HCT116 (cell line): Measurements from ENCODE around the gene ZNF319. TPM values are rescaled to one million over a fixed set of nuclear protein-coding genes. Genes with fewer than 3 reads are reported as not detected.

Source experiments
- ATAC-seq: fragments of 200-7000 bp; cut with Tn5 transposase; 2 replicates; pipeline ENCODE4 v1.9.1; 2020; ENCODE audit warnings: mild to moderate bottlenecking, moderate library complexity
- BruUV-seq: library from RNA; stranded (reverse); fragments of 400-500 nt; replicated peaks from 2 replicates; lab custom pipeline; 2021; lab: Mats Ljungman, UMichigan
- CTCF ChIA-PET: fragments of 300-600 bp; sonication (Branson Sonifier 250); formaldehyde crosslinking; loops from one replicate; lab custom pipeline; 2021; ENCODE audit warnings: antibody characterized with exemption; lab: Charles Lee
- POLR2A ChIA-PET: fragments of 300-600, 350-600 bp; sonication (Branson Sonifier 250); formaldehyde crosslinking; loops from one replicate; lab custom pipeline; 2021; ENCODE audit warnings: antibody characterized with exemption; lab: Charles Lee
- RAD21 ChIA-PET, 2 experiments: fragments of 300-600 bp; sonication (Branson Sonifier 250); formaldehyde crosslinking; loops; one replicate each; lab custom pipeline; 2023; ENCODE audit warnings: low total read pairs in 2 of 2; ENCODE audit not compliant: uncharacterized antibody in 2 of 2, unreplicated experiment in 2 of 2, low non-redundant PET in 1 of 2; lab: Charles Lee
- DNase-seq: peaks from one replicate; pipeline ENCODE4 v3.0.0-alpha.2; 2010; ENCODE audit warnings: low read depth, low spot score
- H2AFZ ChIP-seq: fragments of 200-600 bp; shearing (Covaris generic), sonication (generic); 2 replicates; pipeline ENCODE4 v1.6.1; 2017; ENCODE audit warnings: low read depth, mixed run types, mixed read lengths, antibody characterized with exemption, low read length; ENCODE audit not compliant: poor library complexity, severe bottlenecking
- H3K27ac ChIP-seq: 2 replicates; pipeline ENCODE4 v1.5.1; 2012; ENCODE audit warnings: low read depth, low read length
- H3K27me3 ChIP-seq: fragments of 200-600 bp; sonication (generic); 2 replicates; pipeline ENCODE4 v1.6.1; 2016; ENCODE audit warnings: mixed run types, low read length, mixed read lengths; ENCODE audit not compliant: insufficient read depth
- H3K36me3 ChIP-seq, 2 experiments: fragments of 200-500 bp in 1 of 2; fragments of 200-600 bp in 1 of 2; sonication (Bioruptor generic) in 1 of 2; sonication (generic) in 1 of 2; 2 replicates each; pipeline versions ENCODE4 v1.5.1 to v1.6.1; 2014 to 2016; ENCODE audit warnings: low read length in 2 of 2, inconsistent platforms in 1 of 2, mixed read lengths in 1 of 2, mixed run types in 1 of 2; ENCODE audit not compliant: insufficient read depth in 2 of 2, control insufficient read depth in 1 of 2
- H3K4me1 ChIP-seq, 2 experiments: fragments of 200-600 bp in 1 of 2; sonication (generic) in 1 of 2; 2 replicates each; pipeline versions ENCODE4 v1.5.1 to v1.6.1; 2012 to 2017; ENCODE audit warnings: low read length in 2 of 2, inconsistent platforms in 1 of 2, mild to moderate bottlenecking in 1 of 2, mixed read lengths in 1 of 2, mixed run types in 1 of 2, moderate library complexity in 1 of 2; ENCODE audit not compliant: insufficient read depth in 2 of 2, control insufficient read depth in 1 of 2
- H3K4me2 ChIP-seq: fragments of 200-600 bp; sonication (generic); 2 replicates; pipeline ENCODE4 v1.6.1; 2017; ENCODE audit warnings: mixed run types, low read length, mixed read lengths
- H3K4me3 ChIP-seq, 2 experiments: fragments of 200-600 bp in 1 of 2; sonication (generic) in 1 of 2; replicated peaks in 1 of 2; 2 replicates each; pipeline ENCODE4 v1.5.1; 2011 to 2016; ENCODE audit warnings: low read length in 2 of 2, control low read depth in 1 of 2, low read depth in 1 of 2, mild to moderate bottlenecking in 1 of 2, mixed read lengths in 1 of 2, mixed run types in 1 of 2
- H3K79me2 ChIP-seq: fragments of 200-600 bp; sonication (generic); 2 replicates; pipeline ENCODE4 v1.6.1; 2017; ENCODE audit warnings: mild to moderate bottlenecking, mixed run types, low read length, moderate library complexity, mixed read lengths; ENCODE audit not compliant: insufficient read depth
- H3K9ac ChIP-seq: fragments of 200-600 bp; sonication (generic); 2 replicates; pipeline ENCODE4 v1.6.1; 2016; ENCODE audit warnings: low read length, mixed read lengths
- H3K9me2 ChIP-seq: fragments of 200-600 bp; sonication (generic), shearing (Covaris generic); 2 replicates; pipeline ENCODE4 v1.6.1; 2017; ENCODE audit warnings: mixed run types, mild to moderate bottlenecking, moderate library complexity; ENCODE audit not compliant: insufficient read depth
- H3K9me3 ChIP-seq, 2 experiments: fragments of 200-500 bp in 1 of 2; fragments of 200-600 bp in 1 of 2; sonication (Bioruptor generic) in 1 of 2; sonication (generic) in 1 of 2; 2 replicates each; pipeline ENCODE4 v1.6.1; 2014 to 2017; ENCODE audit warnings: low read length in 2 of 2, mixed read lengths in 2 of 2, inconsistent platforms in 1 of 2, low read depth in 1 of 2, mild to moderate bottlenecking in 1 of 2, mixed run types in 1 of 2, moderate library complexity in 1 of 2; ENCODE audit not compliant: control insufficient read depth in 1 of 2, insufficient read depth in 1 of 2
- H4K20me1 ChIP-seq: fragments of 200-600 bp; sonication (generic), shearing (Covaris generic); 2 replicates; pipeline ENCODE4 v1.6.1; 2017; ENCODE audit warnings: mixed run types, mild to moderate bottlenecking, moderate library complexity; ENCODE audit not compliant: insufficient read depth
- CEBPB ChIP-seq: IDR thresholded peaks from 2 replicates; pipeline ENCODE4 v1.6.1; 2012; ENCODE audit warnings: low read depth
- EGR1 ChIP-seq: IDR thresholded peaks from 2 replicates; pipeline ENCODE4 v1.6.1; 2012; ENCODE audit warnings: low read depth
- EZH2 ChIP-seq: fragments of 200-600 bp; sonication (generic); IDR thresholded peaks from 2 replicates; pipeline ENCODE4 v1.6.1; 2017; ENCODE audit warnings: antibody characterized with exemption, mixed run types
- JUND ChIP-seq: IDR thresholded peaks from 2 replicates; pipeline ENCODE4 v1.6.1; 2012
- RAD21 ChIP-seq: IDR thresholded peaks from 2 replicates; pipeline ENCODE4 v1.6.1; 2012; ENCODE audit warnings: low read depth, mild to moderate bottlenecking
- TCF7L2 ChIP-seq: IDR thresholded peaks from 2 replicates; pipeline ENCODE4 v1.7.0; 2011; ENCODE audit warnings: borderline replicate concordance, inconsistent platforms; ENCODE audit not compliant: insufficient read depth, insufficient read length; ENCODE audit errors: extremely low read depth
- ZNF274 ChIP-seq: fragments of 200-500 bp; sonication (Bioruptor generic); IDR thresholded peaks from 2 replicates; pipeline ENCODE4 v1.6.1; 2014; ENCODE audit warnings: mild to moderate bottlenecking, low read depth, low read length, inconsistent platforms
- intact Hi-C: fragments of 100-400 bp; cut with micrococcal nuclease; formaldehyde crosslinking; loops from 2 replicates; pipeline ENCODE4 v1.10.0; 2022
- total RNA-seq: library from RNA; stranded (reverse); gene quantifications from one replicate; pipeline ENCODE4 v1.2.1, GENCODE V29; 2021; ENCODE audit not compliant: unreplicated experiment
- TF ChIP-seq, protein P1 (sequence below), 3 experiments: fragments of 200-600 bp in 1 of 3; sonication (generic) in 1 of 3; IDR thresholded peaks in 2 of 3; conservative IDR thresholded peaks in 1 of 3; 2 replicates each; pipeline ENCODE4 v1.5.1; 2012 to 2017; ENCODE audit warnings: low read depth in 2 of 3, low read length in 2 of 3, antibody characterized with exemption in 1 of 3, borderline replicate concordance in 1 of 3, control low read depth in 1 of 3, mild to moderate bottlenecking in 1 of 3, mixed read lengths in 1 of 3, mixed run types in 1 of 3, moderate library complexity in 1 of 3; ENCODE audit not compliant: insufficient read depth in 1 of 3

The ZNF319 gene
- total RNA-seq, 1 experiment from 2014 or later = 7.1 TPM

- BruUV-seq = no TSS peak
Measured at GRCh38 chr16:57945740-57946138, 54.7 kb downstream of the ZNF319 start.

More at GRCh38 chr16:57945740-57946138, 54.7 kb downstream of the ZNF319 start:
- TF ChIP-seq TCF7L2 (no peak), RAD21 (no peak), JUND (no peak), EZH2 (no peak), CEBPB (peak; percentile 30; the same call in 1 of the 2 replicates), EGR1 (no peak), ZNF274 (no peak)
- TF ChIP-seq, protein P1, sequence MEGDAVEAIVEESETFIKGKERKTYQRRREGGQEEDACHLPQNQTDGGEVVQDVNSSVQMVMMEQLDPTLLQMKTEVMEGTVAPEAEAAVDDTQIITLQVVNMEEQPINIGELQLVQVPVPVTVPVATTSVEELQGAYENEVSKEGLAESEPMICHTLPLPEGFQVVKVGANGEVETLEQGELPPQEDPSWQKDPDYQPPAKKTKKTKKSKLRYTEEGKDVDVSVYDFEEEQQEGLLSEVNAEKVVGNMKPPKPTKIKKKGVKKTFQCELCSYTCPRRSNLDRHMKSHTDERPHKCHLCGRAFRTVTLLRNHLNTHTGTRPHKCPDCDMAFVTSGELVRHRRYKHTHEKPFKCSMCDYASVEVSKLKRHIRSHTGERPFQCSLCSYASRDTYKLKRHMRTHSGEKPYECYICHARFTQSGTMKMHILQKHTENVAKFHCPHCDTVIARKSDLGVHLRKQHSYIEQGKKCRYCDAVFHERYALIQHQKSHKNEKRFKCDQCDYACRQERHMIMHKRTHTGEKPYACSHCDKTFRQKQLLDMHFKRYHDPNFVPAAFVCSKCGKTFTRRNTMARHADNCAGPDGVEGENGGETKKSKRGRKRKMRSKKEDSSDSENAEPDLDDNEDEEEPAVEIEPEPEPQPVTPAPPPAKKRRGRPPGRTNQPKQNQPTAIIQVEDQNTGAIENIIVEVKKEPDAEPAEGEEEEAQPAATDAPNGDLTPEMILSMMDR (IDR thresholded peaks at IDR 0.05 in 2 of 3, conservative IDR thresholded peaks at IDR 0.05 in 1 of 3; ENCODE audit: borderline replicate concordance in 1 of 3, insufficient read depth in 1 of 3, low read depth in 2 of 3, low read length in 2 of 3) = peak in 2 of 3 experiments; percentile 28 to 48; a peak in 3 of 6 replicates
- DNase-seq = no peak
- no peaks in the 10 kb centered on the region for H3K27me3 ChIP-seq
- H2AFZ ChIP-seq = no peak overlapping the region
- ChIA-PET CTCF (interaction anchor here (0.8 to 1.3 kb wide), 2 partner anchors 12 to 14 kb away, joined by 3 read pairs; no protein-coding TSS in a partner anchor), RAD21 (no interaction called here), POLR2A (no interaction called here)
- no peaks in the 10 kb centered on the region for H3K36me3 ChIP-seq
- no peaks in the 10 kb centered on the region for H3K9me3 ChIP-seq
- H3K9ac ChIP-seq = no peak overlapping the region
- no peaks in the 10 kb centered on the region for H4K20me1 ChIP-seq
- H3K4me1 ChIP-seq = no peaks in the 10 kb centered on the region
- no peak overlapping the region for H3K4me2 ChIP-seq
- H3K27ac ChIP-seq = no peak overlapping the region
- peak; percentile 64 for ATAC-seq
- intact Hi-C loops = no loop called here
- H3K79me2 ChIP-seq = no peaks in the 10 kb centered on the region
- no peak overlapping the region for H3K4me3 ChIP-seq
- H3K9me2 ChIP-seq = no peaks in the 10 kb centered on the region
